HG03460 (cell line): Measurements from ENCODE around the gene AQP6.

ENCODE experiments used
- ATAC-seq: cut with Tn5 transposase; IDR thresholded peaks from one replicate; pipeline ENCODE4 v1.9.1; 2021; ENCODE audit not compliant: unreplicated experiment

AQP6 gene

GRCh38 chr12:50026691-50027090, 53.9 kb downstream of the AQP6 start:
- no peak for ATAC-seq
